HG03025 (cell line): ENCODE data around the gene APOLD1.
"Not testable (repeated sequence)": the region's sequence is repeated elsewhere in the genome, so short reads cannot be mapped to it uniquely, and the experiment has no call there.

ENCODE experiments used
- ATAC-seq: cut with Tn5 transposase; IDR thresholded peaks from one replicate; pipeline ENCODE4 v1.9.1; 2021; ENCODE audit warnings: mild to moderate bottlenecking, moderate library complexity; ENCODE audit not compliant: unreplicated experiment, low FRiP score

APOLD1 gene

DNA sequence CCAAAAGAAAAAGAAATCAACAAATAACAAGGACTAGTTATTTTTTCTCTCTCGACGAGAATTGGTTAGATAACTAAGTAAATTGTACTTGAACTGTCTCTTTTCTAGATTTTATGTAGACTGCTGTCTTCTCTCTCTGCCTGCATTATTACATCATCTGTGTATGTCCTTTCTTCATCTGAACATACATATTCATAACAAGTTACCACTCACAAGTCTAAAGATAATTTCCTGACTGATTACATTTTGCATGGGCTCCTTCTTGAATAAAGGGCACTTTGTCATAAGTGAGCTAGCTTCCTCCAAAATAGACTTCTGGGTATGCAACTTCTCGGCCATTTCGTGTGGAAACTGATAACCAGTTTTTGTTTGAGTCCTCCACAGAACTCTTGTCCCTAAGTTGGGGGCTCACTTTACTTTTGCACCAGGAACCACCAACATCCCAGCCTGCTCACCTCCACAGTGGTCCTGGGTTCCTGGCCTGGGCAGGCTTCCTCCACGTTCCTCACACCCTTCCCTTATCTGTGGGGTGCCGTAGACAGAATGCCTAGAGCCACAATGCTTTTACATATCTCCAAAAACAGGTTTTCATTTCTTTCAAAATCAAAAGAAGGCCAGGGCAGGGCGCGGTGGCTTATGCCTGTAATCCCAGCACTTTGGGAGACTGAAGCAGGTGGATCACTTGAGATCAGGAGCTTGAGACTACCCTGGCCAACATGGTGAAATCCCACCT lies 21.5 kb downstream of the APOLD1 start:
- ATAC-seq = no peak

DNA sequence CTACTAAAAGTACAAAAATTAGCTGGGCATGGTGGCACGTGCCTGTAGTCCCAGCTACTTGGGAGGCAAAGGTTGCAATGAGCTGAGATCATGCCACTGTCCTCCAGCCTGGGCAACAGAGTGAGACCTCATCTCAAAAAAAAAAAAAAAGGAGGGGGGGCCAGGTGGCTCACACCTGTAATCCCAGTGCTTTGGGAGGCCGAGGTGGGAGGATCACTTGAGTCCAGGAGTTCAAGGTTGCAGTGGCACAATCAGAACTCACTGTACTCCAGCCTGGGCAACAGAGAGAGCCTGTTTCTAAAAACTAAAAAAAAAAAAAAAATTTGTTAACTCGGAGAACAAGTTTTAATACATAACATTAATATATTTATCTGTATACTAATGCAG lies 22.1 kb downstream of the APOLD1 start:
- not testable (repeated sequence) for ATAC-seq

DNA sequence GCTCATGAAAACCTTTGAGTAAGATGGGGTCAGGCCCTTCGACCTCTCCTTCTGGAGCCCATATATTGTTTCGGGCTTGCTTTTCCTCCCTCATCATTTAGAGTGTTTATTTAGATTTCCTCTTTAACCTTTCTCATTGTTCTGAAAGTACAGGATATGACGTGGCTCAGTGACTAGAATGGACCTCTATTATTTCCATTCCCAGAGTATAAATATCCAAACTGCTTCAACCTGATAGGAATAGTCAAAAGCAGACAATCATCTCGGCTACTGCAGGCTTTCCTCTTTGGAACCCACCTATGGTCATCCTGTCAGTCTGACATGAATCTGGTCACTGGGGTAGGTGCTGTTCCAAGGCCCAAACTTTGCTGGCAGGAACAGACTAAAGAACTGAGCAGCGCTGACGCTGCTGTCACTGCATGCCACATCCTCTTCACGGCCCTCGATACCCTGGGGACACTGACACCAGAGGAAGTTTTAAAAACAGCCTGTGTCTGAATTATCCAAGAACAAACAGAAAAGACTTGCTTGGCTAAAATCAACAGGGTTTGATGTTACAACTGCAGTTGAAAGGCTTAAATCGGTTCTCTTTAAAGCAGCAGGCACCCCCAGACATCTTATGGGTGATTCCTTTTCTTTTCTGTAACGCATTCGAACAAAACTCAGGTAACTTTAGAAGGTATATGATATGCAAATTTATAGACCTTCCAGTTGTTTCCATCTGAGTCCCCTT lies 22.7 kb downstream of the APOLD1 start:
- ATAC-seq = peak; percentile 52

DNA sequence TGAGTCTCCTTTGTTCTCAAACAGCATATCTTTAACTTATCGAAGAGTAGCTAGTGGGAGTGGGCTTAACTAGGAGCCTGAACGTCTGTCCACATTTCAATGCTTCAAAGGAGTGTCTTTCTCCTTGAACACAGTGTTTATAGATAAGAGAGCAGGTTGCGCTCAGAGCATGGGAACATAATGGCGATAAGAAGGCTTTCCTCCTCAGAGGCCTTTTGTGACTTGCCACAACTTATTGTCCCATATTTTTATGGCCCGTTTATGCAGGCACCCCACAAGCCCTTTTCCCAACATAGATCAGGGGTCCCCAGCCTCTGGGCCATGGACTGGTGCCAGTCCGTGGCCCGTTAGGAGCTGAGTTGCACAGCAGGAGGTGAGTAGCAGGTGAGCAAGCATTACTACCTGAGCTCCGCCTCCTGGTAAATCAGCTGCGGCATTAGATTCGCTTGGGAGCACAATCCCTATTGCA lies 25.1 kb downstream of the APOLD1 start:
- ATAC-seq = no peak

DNA sequence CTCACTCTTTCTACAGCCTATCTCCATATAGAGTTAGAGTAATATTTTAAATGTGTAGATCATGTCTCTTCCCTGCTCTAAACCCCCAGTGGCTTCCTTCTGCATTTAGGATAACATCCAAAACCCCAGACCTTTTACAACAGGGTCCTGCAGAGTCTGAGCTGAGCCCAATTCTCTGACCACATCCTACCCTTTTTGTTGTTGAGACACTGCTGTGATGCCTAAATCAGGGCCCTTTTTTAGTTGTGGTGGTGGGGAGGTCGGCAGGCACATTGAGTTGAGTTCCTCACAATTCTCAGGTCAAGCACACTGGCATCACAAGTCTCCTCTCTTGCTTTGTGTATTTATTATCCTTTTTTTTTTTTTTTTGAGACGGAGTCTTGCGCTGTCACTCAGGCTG lies 25.9 kb downstream of the APOLD1 start:
- no peak for ATAC-seq

DNA sequence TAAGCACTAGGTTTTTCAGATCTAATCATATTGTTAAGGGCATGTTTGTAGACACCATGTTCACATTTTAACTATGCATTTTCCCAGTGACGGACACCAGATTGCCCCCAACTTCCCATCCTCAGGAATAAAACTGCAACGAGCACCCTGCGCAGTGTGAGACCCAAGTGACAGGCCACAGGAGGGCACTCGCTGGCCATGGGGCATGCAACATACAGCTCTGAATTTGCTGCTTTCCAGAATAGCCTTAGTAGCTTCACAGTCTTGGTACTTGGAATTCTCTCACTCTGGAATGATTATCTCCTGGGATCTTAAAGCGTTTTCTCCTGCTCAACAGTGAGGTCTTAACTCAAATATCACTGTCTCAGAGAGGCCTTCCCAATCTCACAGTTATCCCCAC lies 26.7 kb downstream of the APOLD1 start:
- no peak for ATAC-seq

DNA sequence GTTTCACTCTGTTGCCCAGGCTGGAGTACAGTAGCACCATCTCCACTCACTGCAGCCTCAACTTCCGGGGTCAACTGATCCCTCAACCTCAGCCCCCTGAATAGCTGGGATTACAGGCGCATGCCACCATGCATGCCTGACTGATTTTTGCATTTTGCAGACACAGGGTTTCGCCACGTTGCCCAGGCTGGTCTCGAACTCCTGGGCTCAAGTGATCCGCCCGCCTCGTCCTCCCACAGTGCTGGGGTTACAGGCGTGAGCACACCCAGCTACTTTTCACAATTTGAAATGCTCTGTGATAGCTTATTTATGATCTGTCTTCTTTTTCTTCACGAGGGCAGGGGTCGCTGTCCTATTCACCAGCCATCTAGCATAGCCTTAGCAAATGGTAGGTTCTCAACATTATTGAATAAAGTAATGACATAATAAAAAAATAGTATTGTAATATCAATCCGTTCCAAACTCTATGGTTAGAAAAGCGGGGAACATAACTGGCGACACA lies 27.2 kb downstream of the APOLD1 start:
- no peak for ATAC-seq

DNA sequence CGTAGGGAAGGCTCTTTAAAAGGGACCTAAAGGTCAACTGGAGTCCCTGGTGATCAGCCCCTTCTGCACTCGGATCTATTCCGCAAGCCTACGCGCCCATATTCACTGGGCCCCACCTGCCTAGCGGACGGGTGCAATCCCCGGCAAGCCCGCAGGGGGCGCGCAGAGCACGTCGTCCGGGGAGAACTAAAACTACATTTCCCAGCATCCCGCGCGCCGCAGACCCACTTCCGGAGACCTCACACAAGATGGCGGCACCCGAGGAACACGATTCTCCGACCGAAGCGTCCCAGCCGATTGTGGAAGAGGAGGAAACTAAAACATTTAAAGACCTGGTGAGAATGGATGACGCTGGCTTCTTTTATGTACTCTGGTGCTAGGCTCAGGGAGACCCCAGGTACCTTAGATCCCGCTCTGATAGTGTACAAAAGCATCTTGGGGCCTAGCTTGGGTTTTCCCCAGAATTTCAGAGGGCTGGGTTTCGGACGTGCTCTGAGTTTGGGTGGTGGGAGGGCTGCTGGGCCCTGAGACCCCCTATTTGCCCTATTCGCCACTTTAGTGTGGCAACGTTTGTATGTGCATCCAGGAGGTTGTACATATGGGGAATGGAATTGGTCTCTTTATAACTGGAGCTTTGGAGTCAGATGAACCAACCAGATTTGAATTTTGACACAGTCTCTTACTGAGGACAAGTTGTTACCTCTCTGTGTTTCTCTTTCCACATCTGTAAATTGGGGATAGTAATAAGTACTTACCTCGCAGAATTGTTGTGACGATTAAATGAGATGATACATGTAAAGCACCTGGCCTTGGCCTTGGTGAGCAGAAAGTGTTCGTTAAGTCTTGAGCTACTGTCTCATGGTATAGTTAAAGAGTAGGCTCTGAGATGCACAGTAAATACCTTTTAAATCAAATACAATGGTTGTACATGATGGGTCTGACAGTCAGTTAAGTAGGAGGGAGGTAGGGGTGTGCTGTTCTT lies 28.0 kb downstream of the APOLD1 start, which contains the start of gene DDX47:
Gene DDX47 (plus strand): TSS at position 227 of the 982 bp plus-strand sequence. CDS start 22 bp downstream, at position 249.
- peak; percentile 83 for ATAC-seq

DNA sequence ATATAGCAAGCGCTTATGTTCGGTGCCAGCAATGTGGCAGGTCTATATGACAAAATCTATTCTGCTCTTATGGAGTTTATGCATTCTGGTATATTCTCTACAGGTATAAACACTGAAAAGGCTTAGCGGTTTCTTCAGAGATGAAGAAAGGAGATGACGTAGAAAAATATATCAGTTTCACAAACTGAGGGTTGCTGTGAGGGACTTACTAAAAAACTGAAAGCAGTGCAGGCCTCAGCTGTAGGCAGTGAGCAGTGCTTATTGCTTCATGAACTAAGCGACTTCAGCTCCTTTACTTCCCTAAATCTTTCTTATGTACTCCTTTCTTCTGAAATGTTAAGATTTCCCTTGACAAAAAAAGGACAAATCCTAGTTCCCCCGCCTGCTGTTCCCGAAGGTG lies 32.2 kb downstream of the APOLD1 start:
- no peak for ATAC-seq

DNA sequence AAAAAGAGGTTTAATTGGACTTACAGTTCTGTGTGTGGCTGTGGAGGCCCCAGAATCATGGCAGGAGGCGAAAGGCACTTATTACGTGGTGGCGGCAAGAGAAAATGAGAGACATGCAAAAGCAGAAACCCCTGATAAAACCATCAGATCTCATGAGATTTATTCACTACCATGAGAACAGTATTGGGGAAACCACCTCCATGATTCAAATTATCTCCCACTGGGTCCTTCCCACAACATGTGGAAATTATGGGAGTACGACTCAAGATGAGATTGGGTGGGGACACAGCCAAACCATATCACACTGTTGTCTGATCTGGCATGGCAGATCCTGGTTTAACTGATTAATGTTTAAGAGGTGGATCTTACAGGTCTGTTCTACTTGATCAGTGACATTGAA lies 33.2 kb downstream of the APOLD1 start:
- ATAC-seq = no peak

DNA sequence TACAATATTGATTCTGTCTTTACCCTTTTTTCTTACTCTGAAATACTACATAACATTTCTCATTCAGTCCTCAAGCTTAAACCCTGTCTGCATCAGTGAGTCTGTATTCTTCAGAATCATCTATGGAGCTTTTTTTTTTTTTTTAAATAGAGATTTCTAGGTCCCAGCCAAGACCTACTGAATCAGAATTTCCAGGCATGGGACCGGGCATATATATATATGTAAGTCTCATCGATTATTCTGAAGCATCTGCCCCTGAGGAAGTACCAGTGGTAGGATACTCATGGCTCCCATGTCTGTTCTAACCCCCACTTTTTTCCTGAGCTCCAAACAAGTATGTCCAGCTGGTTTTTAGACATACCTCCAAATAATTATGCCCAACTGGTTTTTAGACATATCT lies 33.8 kb downstream of the APOLD1 start:
- no peak for ATAC-seq

DNA sequence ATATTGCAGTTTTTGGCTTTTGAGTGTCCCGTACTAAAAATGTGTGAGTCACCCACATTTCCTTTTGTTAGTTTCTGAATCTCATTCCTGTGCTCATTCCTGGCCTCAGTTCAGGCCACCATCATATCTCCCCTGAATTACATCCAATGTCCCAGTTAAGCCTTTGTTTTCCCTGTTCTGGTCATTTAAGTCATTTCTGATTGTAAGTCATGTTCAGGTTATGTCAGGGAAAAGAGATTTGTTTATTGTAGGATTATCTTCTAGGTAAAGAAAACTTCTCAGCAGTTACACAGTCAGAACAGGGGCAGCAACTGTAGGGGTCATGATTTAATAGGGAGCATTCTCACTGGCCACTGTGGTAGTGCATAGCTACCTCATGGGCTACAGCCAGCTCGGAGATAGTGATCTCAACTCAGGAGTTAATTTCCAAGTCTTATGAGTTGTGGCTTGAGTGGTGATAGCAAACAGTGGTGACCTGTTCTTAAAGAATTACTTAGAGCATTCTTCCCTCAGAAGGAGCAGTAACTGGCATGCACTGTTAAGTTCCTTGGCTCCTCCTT lies 34.4 kb downstream of the APOLD1 start:
- no peak for ATAC-seq

DNA sequence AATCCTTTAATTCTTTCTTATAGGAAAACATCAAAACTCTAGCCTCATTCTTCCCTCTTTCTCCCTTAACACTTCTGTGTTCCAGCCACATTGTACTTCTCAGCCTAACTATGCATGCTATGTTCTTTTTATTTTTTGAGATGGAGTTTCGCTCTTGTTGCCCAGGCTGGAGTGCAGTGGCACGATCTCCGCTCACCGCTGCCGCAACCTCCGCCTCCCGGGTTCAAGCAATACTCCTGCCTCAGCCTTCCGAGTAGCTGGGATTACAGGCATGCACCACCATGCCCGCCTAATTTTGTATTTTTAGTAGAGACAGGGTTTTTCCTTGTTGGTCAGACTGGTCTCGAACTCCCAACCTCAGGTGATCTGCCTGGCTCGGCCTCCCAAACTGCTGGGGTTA lies 34.9 kb downstream of the APOLD1 start:
- ATAC-seq = not testable (repeated sequence)

DNA sequence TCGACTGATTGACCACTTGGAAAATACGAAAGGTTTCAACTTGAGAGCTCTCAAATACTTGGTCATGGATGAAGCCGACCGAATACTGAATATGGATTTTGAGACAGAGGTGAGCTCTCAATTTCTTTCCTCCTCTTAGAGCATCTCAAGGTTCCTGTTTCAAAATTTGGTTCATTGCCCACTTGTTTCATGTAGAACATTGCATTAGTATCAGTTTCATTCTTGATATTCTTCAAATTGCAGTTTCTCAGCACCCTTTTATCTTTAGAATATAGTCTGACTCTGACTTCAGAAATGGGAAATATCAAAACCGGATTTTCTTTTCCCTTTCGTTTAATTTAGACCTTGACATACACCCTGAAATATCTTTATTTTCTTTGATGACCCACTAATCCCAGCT lies 36.5 kb downstream of the APOLD1 start:
- peak; percentile 64 for ATAC-seq

DNA sequence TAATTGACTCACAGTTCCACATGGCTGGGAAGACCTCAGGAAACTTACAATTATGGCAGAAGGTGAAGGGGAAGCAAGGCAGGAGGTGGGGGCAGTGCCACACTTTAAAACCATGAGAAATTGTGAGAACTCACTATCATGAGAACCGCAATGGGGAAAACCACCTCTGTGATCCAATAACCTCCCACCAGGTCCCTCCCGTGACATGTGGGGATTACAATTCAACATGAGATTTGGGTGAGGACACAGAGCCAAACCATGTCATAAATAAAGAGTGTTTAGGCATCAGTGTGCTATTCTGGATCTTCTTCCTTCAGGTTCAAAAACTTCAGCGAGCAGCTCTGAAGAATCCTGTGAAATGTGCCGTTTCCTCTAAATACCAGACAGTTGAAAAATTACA lies 37.4 kb downstream of the APOLD1 start:
- no peak for ATAC-seq

DNA sequence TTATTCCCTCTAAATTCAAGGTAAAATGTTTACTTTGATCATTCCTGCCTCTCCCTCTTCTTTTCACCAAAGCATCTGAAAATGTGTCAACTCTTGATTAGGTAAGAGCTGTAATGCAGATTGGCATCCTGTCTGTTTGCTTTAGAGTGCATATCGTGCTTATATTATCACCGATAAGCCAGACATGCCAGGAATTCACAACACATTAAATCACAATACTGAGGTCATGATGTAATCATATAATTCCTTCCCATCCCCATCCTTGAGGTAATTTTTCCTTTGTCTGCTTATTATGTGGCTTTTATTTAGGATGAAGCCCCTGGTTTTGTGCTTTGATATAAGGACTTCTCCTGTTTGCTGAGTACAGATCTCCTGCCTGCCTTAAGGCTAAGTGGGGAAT lies 37.8 kb downstream of the APOLD1 start:
- no peak for ATAC-seq

DNA sequence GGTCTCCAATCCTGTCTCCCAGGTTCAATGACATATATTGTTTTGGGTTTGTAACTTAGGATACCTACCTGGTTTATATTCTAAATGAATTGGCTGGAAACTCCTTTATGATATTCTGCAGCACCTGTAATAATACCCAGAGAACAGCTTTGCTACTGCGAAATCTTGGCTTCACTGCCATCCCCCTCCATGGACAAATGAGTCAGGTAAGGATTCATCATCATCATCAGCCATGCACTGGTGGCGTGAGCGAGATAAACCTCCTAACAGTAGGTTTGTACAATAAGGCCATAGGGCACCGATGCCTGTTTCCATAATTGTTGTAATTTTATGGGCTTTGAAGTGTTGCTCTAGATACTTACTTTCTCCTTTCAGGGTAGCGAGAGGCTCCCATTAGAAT lies 38.4 kb downstream of the APOLD1 start:
- no peak for ATAC-seq

DNA sequence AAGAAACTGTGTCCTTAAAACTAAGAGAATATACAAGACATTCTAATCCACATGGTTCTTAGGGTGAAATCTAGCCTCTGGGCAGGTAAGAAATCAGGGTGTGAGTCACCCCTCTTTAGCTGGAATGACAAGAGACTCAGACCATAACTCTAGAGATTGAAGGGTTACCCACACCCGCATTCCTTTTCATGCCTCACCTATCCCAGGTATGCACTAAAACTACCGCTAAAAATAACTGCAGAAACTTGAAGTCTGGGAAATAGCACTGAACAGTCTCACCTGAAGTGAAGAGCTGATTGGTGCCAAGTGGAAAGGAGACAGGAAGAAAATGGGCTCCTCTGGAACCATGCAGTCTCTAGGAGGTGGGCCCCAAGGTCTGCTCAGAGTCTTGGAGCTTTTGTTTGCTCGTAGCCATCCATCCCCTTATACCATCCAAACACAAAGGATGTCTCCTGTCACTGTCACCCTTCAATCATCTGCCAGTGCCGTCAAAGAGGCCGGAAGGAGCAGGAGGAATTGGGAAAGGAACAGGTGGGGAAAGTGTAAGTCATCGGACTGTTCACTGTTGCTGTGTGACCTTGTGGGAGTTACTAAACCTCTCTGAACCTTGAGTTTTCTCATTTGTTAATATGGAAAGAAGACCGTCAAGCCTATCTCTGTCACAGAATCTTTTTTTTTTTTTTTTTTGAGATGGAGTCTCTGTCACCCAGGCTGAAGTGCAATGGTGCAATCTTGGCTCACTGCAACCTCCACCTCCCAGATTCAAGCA lies 50.1 kb downstream of the APOLD1 start:
- ATAC-seq = no peak

DNA sequence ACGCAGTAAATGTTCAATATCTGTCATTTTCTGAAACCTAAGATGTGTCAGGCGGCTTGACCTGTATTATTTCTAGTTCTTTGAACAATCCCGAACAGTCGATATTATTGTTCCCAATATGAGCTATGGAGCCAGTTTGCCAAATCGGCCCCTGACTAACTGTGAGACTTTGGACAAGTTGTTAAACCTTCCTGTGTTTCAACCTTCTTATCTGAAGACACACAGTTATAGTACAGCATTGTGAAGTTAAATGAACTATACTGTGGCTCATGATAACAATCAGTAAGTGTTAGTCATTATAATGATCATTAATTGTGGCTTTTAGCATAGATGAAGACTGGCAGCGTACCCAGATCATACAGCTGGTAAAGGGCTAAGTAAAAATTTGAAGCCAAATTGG lies 51.1 kb downstream of the APOLD1 start:
- no peak for ATAC-seq
